ENCODE results near the gene SPINK1. TPM values are rescaled to one million over a fixed set of nuclear protein-coding genes. Genes with fewer than 3 reads are reported as not detected.

SPINK1 gene
- total RNA-seq, 1 experiment from 2014 or later: 1.5 TPM

GRCh38 chr5:147859962-147860640 lies 28.6 kb upstream of the SPINK1 start:
- H3K27ac Mint-ChIP-seq (ENCODE audit: low read depth, unreplicated experiment): no peak overlapping the region
- DNase-seq (ENCODE audit: unreplicated experiment): no peak
- POLR2A ChIA-PET: interaction anchor here (0.7 kb wide), 1 partner anchor 276 kb away, joined by 3 read pairs; no protein-coding TSS in a partner anchor
- no peaks in the 10 kb centered on the region for H3K27me3 Mint-ChIP-seq (ENCODE audit: insufficient read depth, unreplicated experiment)
- TF ChIP-seq CTCF (IDR thresholded peaks at IDR 0.05; ENCODE audit: unreplicated experiment): no peak
- intact Hi-C loops (cut with micrococcal nuclease): loop anchor here (5.0 kb wide), 3 partner anchors 247 to 512 kb away; no protein-coding TSS in a partner anchor
- H3K9me3 Mint-ChIP-seq (ENCODE audit: unreplicated experiment): no peaks in the 10 kb centered on the region
- CTCF ChIA-PET: interaction anchor here (0.7 to 15.2 kb wide), 12 partner anchors 14 to 298 kb away, joined by 3 to 286 read pairs (median 6); partner anchors contain the start of gene SCGB3A2
- BruUV-seq (replicated peaks): no TSS peak
- H3K36me3 Mint-ChIP-seq (ENCODE audit: insufficient read depth, unreplicated experiment): no peaks in the 10 kb centered on the region
- H3K4me1 Mint-ChIP-seq (ENCODE audit: insufficient read depth, unreplicated experiment): no peaks in the 10 kb centered on the region
- H3K4me3 Mint-ChIP-seq (ENCODE audit: unreplicated experiment): no peak overlapping the region

- H3K9me3 Mint-ChIP-seq (ENCODE audit: unreplicated experiment): no peaks in the 10 kb centered on the region
- no peak for DNase-seq (ENCODE audit: unreplicated experiment)
- POLR2A ChIA-PET: interaction anchor here (0.6 to 0.9 kb wide), 2 partner anchors 22 to 137 kb away, joined by 3 read pairs; no protein-coding TSS in a partner anchor
- no peaks in the 10 kb centered on the region for H3K27me3 Mint-ChIP-seq (ENCODE audit: insufficient read depth, unreplicated experiment)
- no peak overlapping the region for H3K27ac Mint-ChIP-seq (ENCODE audit: low read depth, unreplicated experiment)
- no peaks in the 10 kb centered on the region for H3K4me1 Mint-ChIP-seq (ENCODE audit: insufficient read depth, unreplicated experiment)
- no peaks in the 10 kb centered on the region for H3K36me3 Mint-ChIP-seq (ENCODE audit: insufficient read depth, unreplicated experiment)
- no peak overlapping the region for H3K4me3 Mint-ChIP-seq (ENCODE audit: unreplicated experiment)
- intact Hi-C loops (cut with micrococcal nuclease): loop anchor here (5.0 kb wide), 3 partner anchors 249 to 514 kb away; no protein-coding TSS in a partner anchor
- no TSS peak for BruUV-seq (replicated peaks)
- no peak for TF ChIP-seq CTCF (IDR thresholded peaks at IDR 0.05; ENCODE audit: unreplicated experiment)
- CTCF ChIA-PET: interaction anchor here (0.5 to 15.2 kb wide), 30 partner anchors 9 to 1466 kb away, joined by 3 to 286 read pairs (median 6); partner anchors contain the start of gene SCGB3A2
Observed at GRCh38 chr5:147858565-147858964, 27.1 kb upstream of the SPINK1 start.

GRCh38 chr5:147857302-147858129 lies 26.0 kb upstream of the SPINK1 start:
- Mint-ChIP-seq H3K27me3 (ENCODE audit: insufficient read depth, unreplicated experiment) (no peaks in the 10 kb centered on the region), H3K36me3 (ENCODE audit: insufficient read depth, unreplicated experiment) (no peaks in the 10 kb centered on the region), H3K9me3 (ENCODE audit: unreplicated experiment) (no peaks in the 10 kb centered on the region), H3K27ac (ENCODE audit: low read depth, unreplicated experiment) (no peak overlapping the region), H3K4me3 (ENCODE audit: unreplicated experiment) (no peak overlapping the region), H3K4me1 (ENCODE audit: insufficient read depth, unreplicated experiment) (no peaks in the 10 kb centered on the region)
- no TSS peak for BruUV-seq (replicated peaks)
- intact Hi-C loops (cut with micrococcal nuclease): loop anchor here (1.0 to 5.0 kb wide), 6 partner anchors 30 to 515 kb away; no protein-coding TSS in a partner anchor
- TF ChIP-seq CTCF (IDR thresholded peaks at IDR 0.05; ENCODE audit: unreplicated experiment): peak; percentile 76
- ChIA-PET POLR2A (interaction anchor here (0.9 to 1.0 kb wide), 3 partner anchors 23 to 77 kb away, joined by 3 to 8 read pairs (median 4); no protein-coding TSS in a partner anchor), CTCF (interaction anchor here (0.5 to 15.2 kb wide), 62 partner anchors 10 to 1467 kb away, joined by 3 to 286 read pairs (median 4); partner anchors contain the start of gene SCGB3A2)
- peak; percentile 80 for DNase-seq (ENCODE audit: unreplicated experiment)
